CD4-positive, alpha-beta T cell treated with Interleukin-17A for 4 hours (primary cell): ENCODE results near the gene BBS2.

Experiments
- DNase-seq: peaks from one replicate; pipeline ENCODE4 v3.0.0-alpha.2; 2020; ENCODE audit warnings: mixed read lengths

Gene BBS2

GRCh38 chr16:56475201-56475600 lies 44.6 kb downstream of the BBS2 start:
- no peak for DNase-seq

DNA sequence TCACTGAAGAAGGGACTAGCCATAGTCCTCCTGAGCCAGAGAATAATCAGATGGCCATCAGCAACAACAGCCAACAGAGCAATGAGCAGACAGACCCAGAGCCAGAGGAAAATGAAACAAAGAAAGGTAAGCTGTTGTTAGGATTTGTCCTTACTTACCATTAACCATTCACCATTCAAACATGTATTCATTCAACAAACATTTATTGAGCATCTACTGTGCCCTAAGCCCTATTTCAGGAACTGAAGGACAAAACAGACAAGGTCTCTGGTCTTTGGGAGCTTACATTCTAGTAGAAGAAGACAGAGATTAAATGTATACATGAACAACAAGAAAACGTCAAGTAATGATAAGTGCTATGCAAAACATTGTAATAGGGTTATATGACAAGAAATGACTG lies 49.2 kb downstream of the BBS2 start:
- DNase-seq, result no peak

- no peak for DNase-seq
Observed at GRCh38 chr16:56470232-56470631, 49.6 kb downstream of the BBS2 start.

DNA sequence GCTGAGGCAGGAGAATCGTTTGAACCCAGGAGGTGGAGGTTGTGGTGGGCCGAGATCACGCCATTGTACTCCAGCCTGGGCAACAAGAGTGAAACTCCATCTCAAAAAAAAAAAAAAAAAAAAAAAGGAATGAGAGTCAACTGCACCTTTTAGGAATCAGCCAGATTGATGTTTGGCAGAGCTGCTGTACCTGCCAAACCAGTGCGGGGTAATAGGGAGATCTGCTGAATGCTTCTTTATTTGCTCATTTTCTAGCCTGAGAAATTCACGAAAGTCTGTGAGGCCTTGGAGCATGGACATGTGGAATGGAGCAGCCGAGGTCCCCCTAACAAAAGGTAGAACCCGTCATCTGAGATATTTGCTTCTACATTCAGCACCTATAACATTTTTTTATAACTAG lies 50.1 kb downstream of the BBS2 start:
- no peak for DNase-seq

- DNase-seq, result no peak
Observed at GRCh38 chr16:56468800-56469199, 51.0 kb downstream of the BBS2 start.

- DNase-seq, result no peak
Observed at GRCh38 chr16:56466344-56466743, 53.5 kb downstream of the BBS2 start.

GRCh38 chr16:56463153-56463552 lies 56.7 kb downstream of the BBS2 start:
- DNase-seq, result no peak

- no peak for DNase-seq
Observed at GRCh38 chr16:56462064-56462796, 57.6 kb downstream of the BBS2 start.

- no peak for DNase-seq
Observed at GRCh38 chr16:56460101-56460500, 59.7 kb downstream of the BBS2 start.

- no peak for DNase-seq
Observed at GRCh38 chr16:56457927-56458470, 61.8 kb downstream of the BBS2 start.

DNA sequence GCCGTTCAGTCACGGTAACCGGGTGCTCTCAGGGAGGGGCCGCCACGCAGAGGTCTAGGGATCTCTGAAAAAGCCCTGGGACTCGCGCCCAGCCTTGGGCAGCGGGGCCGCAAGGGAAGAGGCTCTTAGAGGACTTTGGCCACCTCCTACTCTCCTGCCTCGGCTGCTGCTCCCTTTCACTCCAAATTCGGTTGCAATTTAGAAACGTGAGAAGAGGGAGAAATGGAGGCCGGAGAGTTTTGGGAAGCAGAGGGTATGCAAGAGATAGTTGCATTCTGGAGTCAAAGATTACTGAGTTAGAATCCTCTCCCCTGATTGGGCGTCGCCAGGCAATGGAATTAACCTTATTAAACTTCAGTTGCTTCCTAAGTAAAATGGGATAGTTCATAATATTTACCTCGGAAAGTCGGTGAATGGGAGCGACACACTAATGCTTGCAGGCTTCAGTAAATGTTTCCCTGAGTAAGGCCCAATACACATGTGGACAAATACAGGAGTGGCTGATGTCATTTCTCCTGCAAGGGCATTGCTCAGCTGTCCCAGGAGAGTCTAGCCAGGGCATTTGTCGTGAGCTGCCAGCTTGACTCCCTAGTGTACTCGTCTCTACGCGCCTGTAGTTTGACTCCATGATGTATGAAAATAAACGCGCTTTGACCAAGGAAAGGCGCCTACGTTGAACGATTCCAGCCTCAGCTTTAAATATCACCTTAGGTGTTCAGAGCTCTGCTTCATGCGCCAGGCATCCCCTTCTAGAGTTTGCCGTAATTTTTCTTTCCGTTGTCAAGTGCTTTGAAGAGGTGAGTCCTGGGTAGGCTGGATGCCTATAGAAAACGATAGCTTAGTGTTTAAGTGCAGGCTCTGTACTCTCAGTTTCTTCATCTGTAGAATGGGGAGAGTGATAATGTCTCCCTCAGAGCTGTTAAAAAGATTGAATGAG lies 67.8 kb downstream of the BBS2 start:
- no peak for DNase-seq

DNA sequence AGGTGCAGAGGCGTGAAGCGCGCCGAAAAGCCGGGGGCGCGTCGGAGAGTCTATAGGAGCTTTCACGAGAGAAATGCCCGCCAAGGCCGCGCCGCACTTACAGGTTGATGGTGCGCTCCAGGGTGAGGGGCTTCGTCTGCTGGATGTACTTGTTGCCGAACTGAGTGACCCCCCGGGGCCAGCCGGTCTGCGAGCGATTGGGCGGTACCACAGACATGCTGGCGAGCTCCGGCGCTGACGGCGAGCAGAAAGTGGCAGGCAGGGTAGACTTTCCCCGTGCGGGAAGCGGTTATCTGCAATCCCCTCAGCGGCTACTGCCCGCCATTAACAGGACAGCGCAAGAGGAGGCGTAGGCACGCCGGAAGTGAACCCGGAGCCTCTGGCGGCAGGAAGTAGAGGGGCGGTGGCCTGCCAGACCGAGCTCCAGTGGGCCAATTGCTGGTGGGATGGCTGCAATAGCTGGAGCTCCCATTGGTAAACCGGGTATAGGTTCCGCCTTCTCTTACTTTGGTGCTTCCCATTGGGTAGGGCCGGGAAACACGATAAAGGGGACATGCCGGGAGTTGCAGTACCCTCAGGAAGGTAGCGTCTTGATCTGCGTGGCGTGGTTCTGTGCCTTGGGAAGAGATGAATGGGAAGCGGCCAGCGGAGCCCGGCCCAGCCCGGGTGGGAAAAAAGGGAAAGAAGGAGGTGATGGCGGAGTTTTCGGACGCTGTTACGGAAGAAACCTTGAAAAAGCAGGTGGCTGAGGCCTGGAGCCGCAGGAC lies 68.7 kb downstream of the BBS2 start, which contains the start of the genes NUDT21 and OGFOD1:
Gene NUDT21 (minus strand): TSS at position 347 of the 767 bp plus-strand sequence. CDS start 130 bp downstream, at position 217.
Gene OGFOD1 (plus strand): TSS at position 569 of the 767 bp plus-strand sequence. CDS start 59 bp downstream, at position 628.
- peak; percentile 90 for DNase-seq

DNA sequence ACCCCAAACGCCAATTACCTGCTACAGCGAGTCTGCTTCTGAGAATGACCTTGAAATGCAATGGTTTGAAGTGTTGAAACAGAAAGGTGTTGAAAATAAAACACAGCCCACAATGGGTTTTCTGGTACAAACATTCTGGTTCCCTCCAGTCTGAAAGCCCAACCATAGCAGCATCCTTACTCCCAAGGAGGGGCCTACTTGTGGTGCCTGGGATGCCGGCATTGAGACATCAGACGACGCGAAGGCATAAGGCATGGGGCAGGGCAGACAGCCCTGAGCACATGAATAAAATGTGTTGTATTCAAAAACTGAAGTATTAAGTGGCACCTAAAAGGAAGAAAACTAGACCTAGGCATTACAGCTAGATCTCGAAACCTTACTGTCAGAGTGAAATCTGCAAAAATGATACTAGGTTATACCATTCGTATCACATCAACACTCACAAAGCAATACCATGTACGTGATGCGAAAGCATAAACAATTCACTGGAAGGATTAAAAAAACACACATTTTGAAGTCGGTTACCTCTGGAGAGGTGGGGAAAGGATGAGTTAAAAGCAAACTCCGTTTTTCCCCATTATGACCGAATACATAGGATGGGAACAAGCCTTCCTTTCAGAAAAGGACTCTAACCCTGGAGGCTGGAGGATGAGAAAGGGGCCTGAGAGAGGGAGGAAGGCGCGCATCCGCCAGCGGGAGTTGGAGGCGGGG lies 69.4 kb downstream of the BBS2 start:
- no peak for DNase-seq

DNA sequence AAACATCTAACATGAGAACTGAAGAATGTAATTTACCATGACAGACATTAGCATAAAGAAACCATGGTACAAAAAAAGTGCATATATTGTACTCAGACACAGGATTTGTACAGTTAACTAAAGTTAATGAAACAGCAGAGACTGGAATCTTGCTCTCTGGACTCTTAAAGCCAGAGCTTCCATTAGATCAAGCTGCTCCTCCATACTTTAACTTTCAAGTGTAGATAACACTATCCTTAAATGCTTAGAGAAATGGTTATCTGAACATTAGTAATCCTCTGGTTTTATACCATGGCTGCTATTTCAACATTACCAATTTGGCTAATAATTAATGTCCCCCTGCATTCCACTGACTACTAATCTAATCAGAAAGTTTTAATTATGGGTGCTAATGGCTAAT lies 71.8 kb downstream of the BBS2 start:
- DNase-seq, result no peak

DNA sequence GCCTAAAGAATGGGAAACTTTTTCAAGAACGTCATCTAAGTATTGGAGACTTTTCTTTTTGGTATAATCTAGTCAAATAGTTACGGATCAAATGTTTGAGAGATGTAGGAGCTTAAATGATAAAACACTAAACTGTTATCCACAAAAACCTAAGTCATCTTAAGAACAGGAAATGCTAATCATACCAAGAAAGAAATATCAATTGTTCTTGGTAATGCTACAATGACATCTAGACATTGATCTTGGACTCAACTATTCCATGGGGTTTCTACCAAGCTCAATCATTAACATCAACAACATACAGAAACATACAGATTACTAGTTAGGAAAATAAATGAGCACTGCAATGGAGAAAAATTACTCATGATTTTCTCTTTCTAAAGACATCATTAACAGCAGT lies 72.5 kb downstream of the BBS2 start:
- DNase-seq, result no peak

DNA sequence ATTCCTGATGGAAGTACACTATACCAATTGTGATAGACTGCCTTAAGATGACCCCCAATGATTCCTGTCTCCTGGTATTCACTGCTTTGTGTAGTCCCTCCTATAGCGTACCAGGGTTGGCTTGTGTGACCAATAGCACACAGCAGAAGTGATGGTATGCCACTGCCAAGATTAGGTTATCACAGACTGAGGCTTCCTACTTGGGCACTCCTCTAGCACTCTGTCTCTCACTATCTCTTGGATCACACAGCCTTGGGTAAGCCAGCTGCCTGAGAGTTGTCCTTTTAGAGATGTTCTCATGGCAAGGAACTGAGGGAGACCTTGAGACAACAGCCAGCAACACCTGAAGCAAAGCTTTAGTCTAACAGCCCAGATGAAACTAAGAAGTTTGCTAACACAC lies 81.8 kb downstream of the BBS2 start:
- no peak for DNase-seq

GRCh38 chr16:56436258-56436657 lies 83.6 kb downstream of the BBS2 start:
- DNase-seq, result no peak
